ENCODE data around the gene ZC2HC1B. TPM values are rescaled to one million over a fixed set of nuclear protein-coding genes. Genes with fewer than 3 reads are reported as not detected.

The ZC2HC1B gene
- total RNA-seq, 1 donor from 2014 or later = not detected

DNA sequence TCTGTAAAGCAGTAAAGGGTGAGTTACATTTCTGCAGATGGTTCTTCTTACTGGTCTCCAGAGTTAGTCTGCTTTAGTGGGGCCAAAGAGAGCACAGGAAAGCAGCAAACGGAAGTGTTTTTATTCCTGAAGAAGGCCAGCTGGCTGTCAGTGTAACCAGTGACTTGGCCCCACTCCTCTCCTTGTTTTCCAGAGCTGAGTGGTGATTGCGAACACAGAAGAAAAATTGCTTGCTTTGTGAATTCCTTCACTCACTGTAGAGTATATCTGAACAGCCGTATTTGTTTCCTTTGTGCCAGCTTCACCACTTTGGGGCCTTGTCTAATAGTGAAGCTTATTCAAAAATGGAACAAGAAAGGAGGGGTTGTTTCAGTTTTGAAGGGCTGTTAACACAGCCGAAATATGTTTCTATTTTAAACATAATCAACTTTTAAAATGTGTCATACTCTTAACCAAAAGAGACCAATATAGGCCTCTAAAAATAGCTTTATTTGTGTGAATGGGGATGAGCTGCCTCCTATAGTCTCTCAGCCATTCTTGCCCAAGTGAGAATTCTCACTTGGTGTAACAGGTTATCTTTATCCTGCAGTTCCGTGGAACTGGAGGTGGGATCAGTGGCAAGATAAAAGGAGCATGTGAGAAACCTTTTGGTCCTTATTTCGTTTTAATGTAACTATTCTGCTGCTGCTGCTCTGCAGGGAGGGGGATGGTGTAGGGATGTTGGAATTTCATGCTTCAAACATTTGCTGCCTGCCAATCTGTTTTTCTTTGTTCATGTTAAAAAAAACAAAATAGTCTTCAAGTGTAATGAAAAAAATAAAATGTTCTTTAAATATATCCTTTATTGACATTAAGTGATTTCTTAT is 37.8 kb downstream of the ZC2HC1B start:
- H3K27ac Mint-ChIP-seq (ENCODE audit: unreplicated experiment) = no peak overlapping the region
- no peaks in the 10 kb centered on the region for H3K4me1 Mint-ChIP-seq (ENCODE audit: low read depth, unreplicated experiment)
- Histone ChIP-seq H4K20me1 (ENCODE audit: insufficient read depth, low read length) (no peaks in the 10 kb centered on the region), H3K9ac (ENCODE audit: low read length) (no peak overlapping the region), H3K4me1 (ENCODE audit: insufficient read depth, low read length) (no peaks in the 10 kb centered on the region), H2AFZ (ENCODE audit: low read depth, low read length) (no peak overlapping the region), H3K27ac (ENCODE audit: low read depth, low read length) (no peak overlapping the region), H3K36me3 (ENCODE audit: insufficient read depth, low read length) (no peaks in the 10 kb centered on the region), H3K4me2 (ENCODE audit: low read length) (no peak overlapping the region), H3K4me3 (ENCODE audit: insufficient read depth, low read depth, low read length) (no peak overlapping the region), H3K27me3 (ENCODE audit: insufficient read depth, low read length) (no peaks in the 10 kb centered on the region), H3K9me3 (ENCODE audit: insufficient read depth, low read depth, low read length) (no peaks in the 10 kb centered on the region), H3K79me2 (ENCODE audit: insufficient read depth, low read length) (no peaks in the 10 kb centered on the region)
- peaks cover 2% of the 10 kb centered on the region for H3K9me3 Mint-ChIP-seq (ENCODE audit: unreplicated experiment)
- FAIRE-seq (no peak), DNase-seq (ENCODE audit: low read depth) (peak; percentile 4)
- no peaks in the 10 kb centered on the region for H3K36me3 Mint-ChIP-seq (ENCODE audit: low read depth, unreplicated experiment)
- TF ChIP-seq, protein P1, sequence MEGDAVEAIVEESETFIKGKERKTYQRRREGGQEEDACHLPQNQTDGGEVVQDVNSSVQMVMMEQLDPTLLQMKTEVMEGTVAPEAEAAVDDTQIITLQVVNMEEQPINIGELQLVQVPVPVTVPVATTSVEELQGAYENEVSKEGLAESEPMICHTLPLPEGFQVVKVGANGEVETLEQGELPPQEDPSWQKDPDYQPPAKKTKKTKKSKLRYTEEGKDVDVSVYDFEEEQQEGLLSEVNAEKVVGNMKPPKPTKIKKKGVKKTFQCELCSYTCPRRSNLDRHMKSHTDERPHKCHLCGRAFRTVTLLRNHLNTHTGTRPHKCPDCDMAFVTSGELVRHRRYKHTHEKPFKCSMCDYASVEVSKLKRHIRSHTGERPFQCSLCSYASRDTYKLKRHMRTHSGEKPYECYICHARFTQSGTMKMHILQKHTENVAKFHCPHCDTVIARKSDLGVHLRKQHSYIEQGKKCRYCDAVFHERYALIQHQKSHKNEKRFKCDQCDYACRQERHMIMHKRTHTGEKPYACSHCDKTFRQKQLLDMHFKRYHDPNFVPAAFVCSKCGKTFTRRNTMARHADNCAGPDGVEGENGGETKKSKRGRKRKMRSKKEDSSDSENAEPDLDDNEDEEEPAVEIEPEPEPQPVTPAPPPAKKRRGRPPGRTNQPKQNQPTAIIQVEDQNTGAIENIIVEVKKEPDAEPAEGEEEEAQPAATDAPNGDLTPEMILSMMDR (IDR thresholded peaks at IDR 0.05; ENCODE audit: insufficient read depth, low read depth, low read length) = no peak
- TF ChIP-seq EZH2 (IDR thresholded peaks at IDR 0.05; ENCODE audit: insufficient read depth, low read length) = no peak
- H3K4me3 Mint-ChIP-seq (ENCODE audit: unreplicated experiment) = no peak overlapping the region
- H3K27me3 Mint-ChIP-seq (ENCODE audit: low read depth, unreplicated experiment) = no peaks in the 10 kb centered on the region

DNA sequence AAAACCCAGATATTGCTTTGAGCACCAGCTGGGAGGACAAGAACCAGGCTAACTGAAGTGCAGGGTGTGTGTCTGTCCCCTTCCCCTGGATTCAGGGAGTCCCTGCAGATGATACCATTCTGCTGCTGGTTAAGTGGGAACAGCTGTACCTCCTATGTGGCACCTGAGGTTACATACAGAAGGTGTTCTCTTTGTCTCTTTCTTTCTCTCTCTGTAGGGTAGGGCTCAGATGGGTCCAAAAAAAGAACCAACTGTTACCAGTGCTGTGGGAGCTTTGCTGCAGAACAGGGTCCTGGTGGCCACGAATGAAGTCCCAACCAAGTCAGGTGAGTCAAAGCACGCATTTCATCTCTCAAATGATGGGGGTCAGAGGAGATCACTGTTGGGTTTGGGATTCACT is 38.6 kb downstream of the ZC2HC1B start:
- Histone ChIP-seq H3K9me3 (ENCODE audit: insufficient read depth, low read depth, low read length) (no peaks in the 10 kb centered on the region), H2AFZ (ENCODE audit: low read depth, low read length) (no peak overlapping the region), H3K36me3 (ENCODE audit: insufficient read depth, low read length) (no peaks in the 10 kb centered on the region), H3K4me3 (ENCODE audit: insufficient read depth, low read depth, low read length) (no peak overlapping the region), H3K9ac (ENCODE audit: low read length) (no peak overlapping the region), H3K4me1 (ENCODE audit: insufficient read depth, low read length) (no peaks in the 10 kb centered on the region), H3K79me2 (ENCODE audit: insufficient read depth, low read length) (no peaks in the 10 kb centered on the region), H4K20me1 (ENCODE audit: insufficient read depth, low read length) (no peaks in the 10 kb centered on the region), H3K27me3 (ENCODE audit: insufficient read depth, low read length) (no peaks in the 10 kb centered on the region), H3K4me2 (ENCODE audit: low read length) (no peak overlapping the region), H3K27ac (ENCODE audit: low read depth, low read length) (no peak overlapping the region)
- TF ChIP-seq, protein P1 (IDR thresholded peaks at IDR 0.05; ENCODE audit: insufficient read depth, low read depth, low read length) = no peak
- no peak for TF ChIP-seq EZH2 (IDR thresholded peaks at IDR 0.05; ENCODE audit: insufficient read depth, low read length)
- no peak for DNase-seq (ENCODE audit: low read depth)
- Mint-ChIP-seq H3K27me3 (ENCODE audit: low read depth, unreplicated experiment) (no peaks in the 10 kb centered on the region), H3K27ac (ENCODE audit: unreplicated experiment) (no peak overlapping the region), H3K4me1 (ENCODE audit: low read depth, unreplicated experiment) (no peaks in the 10 kb centered on the region), H3K4me3 (ENCODE audit: unreplicated experiment) (no peak overlapping the region), H3K9me3 (ENCODE audit: unreplicated experiment) (peaks cover 2% of the 10 kb centered on the region), H3K36me3 (ENCODE audit: low read depth, unreplicated experiment) (no peaks in the 10 kb centered on the region)
- no peak for FAIRE-seq

DNA sequence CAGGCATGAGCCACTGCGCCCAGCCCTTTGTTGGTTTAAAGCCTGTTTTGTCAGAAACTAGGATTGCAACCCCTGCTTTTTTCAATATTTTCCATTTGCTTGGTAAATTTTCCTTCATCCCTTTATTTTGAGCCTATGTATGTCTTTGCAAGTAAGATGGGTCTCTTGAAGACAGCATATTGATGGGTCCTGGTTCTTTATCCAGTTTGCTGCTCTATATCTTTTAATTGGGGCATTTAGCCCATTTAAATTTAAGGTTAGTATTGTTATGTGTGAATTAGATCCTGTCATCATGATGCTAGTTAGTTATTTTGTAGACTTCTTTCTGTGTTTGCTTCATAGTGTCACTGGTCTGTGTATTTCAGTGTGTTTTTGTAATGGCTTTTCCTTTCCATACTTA is 46.8 kb downstream of the ZC2HC1B start:
- Histone ChIP-seq H3K9ac (ENCODE audit: low read length) (no peak overlapping the region), H2AFZ (ENCODE audit: low read depth, low read length) (no peak overlapping the region), H3K27ac (ENCODE audit: low read depth, low read length) (no peak overlapping the region), H3K4me3 (ENCODE audit: insufficient read depth, low read depth, low read length) (no peak overlapping the region), H4K20me1 (ENCODE audit: insufficient read depth, low read length) (no peaks in the 10 kb centered on the region), H3K79me2 (ENCODE audit: insufficient read depth, low read length) (no peaks in the 10 kb centered on the region), H3K4me1 (ENCODE audit: insufficient read depth, low read length) (no peaks in the 10 kb centered on the region), H3K36me3 (ENCODE audit: insufficient read depth, low read length) (no peaks in the 10 kb centered on the region), H3K27me3 (ENCODE audit: insufficient read depth, low read length) (no peaks in the 10 kb centered on the region), H3K4me2 (ENCODE audit: low read length) (no peak overlapping the region), H3K9me3 (ENCODE audit: insufficient read depth, low read depth, low read length) (no peaks in the 10 kb centered on the region)
- FAIRE-seq = no peak
- peaks cover 13% of the 10 kb centered on the region for H3K9me3 Mint-ChIP-seq (ENCODE audit: unreplicated experiment)
- no peaks in the 10 kb centered on the region for H3K27me3 Mint-ChIP-seq (ENCODE audit: low read depth, unreplicated experiment)
- no peak overlapping the region for H3K4me3 Mint-ChIP-seq (ENCODE audit: unreplicated experiment)
- H3K27ac Mint-ChIP-seq (ENCODE audit: unreplicated experiment) = no peak overlapping the region
- H3K4me1 Mint-ChIP-seq (ENCODE audit: low read depth, unreplicated experiment) = no peaks in the 10 kb centered on the region
- DNase-seq (ENCODE audit: low read depth) = no peak
- TF ChIP-seq, protein P1 (IDR thresholded peaks at IDR 0.05; ENCODE audit: insufficient read depth, low read depth, low read length) = no peak
- no peak for TF ChIP-seq EZH2 (IDR thresholded peaks at IDR 0.05; ENCODE audit: insufficient read depth, low read length)
- H3K36me3 Mint-ChIP-seq (ENCODE audit: low read depth, unreplicated experiment) = peaks cover 3% of the 10 kb centered on the region
